Measurements from ENCODE around the gene SLC1A2.

SLC1A2 gene

GRCh38 chr11:35225946-35226520, 193.3 kb downstream of the SLC1A2 start:
- Histone ChIP-seq H3K4me2 (ENCODE audit: low read length) (no peak overlapping the region), H3K9me3 (ENCODE audit: insufficient read depth, low read length) (no peaks in the 10 kb centered on the region), H3K4me1 (ENCODE audit: low read length) (no peaks in the 10 kb centered on the region), H3K79me2 (ENCODE audit: low read length) (no peaks in the 10 kb centered on the region), H3K27ac (ENCODE audit: low read length) (no peak overlapping the region), H3K27me3 (ENCODE audit: low read depth, low read length) (no peaks in the 10 kb centered on the region), H3K4me3 (ENCODE audit: low read length) (no peak overlapping the region), H3K9ac (ENCODE audit: low read length) (no peak overlapping the region), H4K20me1 (ENCODE audit: insufficient read depth, low read length) (peaks cover 33% of the 10 kb centered on the region), H3K36me3 (replicated peaks; ENCODE audit: low read depth, low read length) (peaks cover 91% of the 10 kb centered on the region), H2AFZ (ENCODE audit: low read depth, low read length) (no peak overlapping the region)
- no peak for TF ChIP-seq EZH2phosphoT487 (IDR thresholded peaks at IDR 0.05; ENCODE audit: low read depth)
- TF ChIP-seq CTCF (IDR thresholded peaks at IDR 0.05; ENCODE audit: low read depth, low read length): no peak

GRCh38 chr11:35223991-35224390, 195.4 kb downstream of the SLC1A2 start:
- Histone ChIP-seq H3K9ac (ENCODE audit: low read length) (no peak overlapping the region), H3K27me3 (ENCODE audit: low read depth, low read length) (no peaks in the 10 kb centered on the region), H3K79me2 (ENCODE audit: low read length) (no peaks in the 10 kb centered on the region), H4K20me1 (ENCODE audit: insufficient read depth, low read length) (peaks cover 18% of the 10 kb centered on the region), H2AFZ (ENCODE audit: low read depth, low read length) (no peak overlapping the region), H3K4me1 (ENCODE audit: low read length) (no peaks in the 10 kb centered on the region), H3K9me3 (ENCODE audit: insufficient read depth, low read length) (no peaks in the 10 kb centered on the region), H3K36me3 (replicated peaks; ENCODE audit: low read depth, low read length) (peaks cover 84% of the 10 kb centered on the region), H3K27ac (ENCODE audit: low read length) (no peak overlapping the region), H3K4me3 (ENCODE audit: low read length) (no peak overlapping the region), H3K4me2 (ENCODE audit: low read length) (no peak overlapping the region)
- TF ChIP-seq CTCF (IDR thresholded peaks at IDR 0.05; ENCODE audit: low read depth, low read length): no peak
- TF ChIP-seq EZH2phosphoT487 (IDR thresholded peaks at IDR 0.05; ENCODE audit: low read depth): no peak

GRCh38 chr11:35223371-35223796, 196.0 kb downstream of the SLC1A2 start:
- H3K27me3 ChIP-seq (ENCODE audit: low read depth, low read length): no peaks in the 10 kb centered on the region
- no peak overlapping the region for H3K9ac ChIP-seq (ENCODE audit: low read length)
- H3K36me3 ChIP-seq (replicated peaks; ENCODE audit: low read depth, low read length): peaks cover 83% of the 10 kb centered on the region
- no peak overlapping the region for H3K4me2 ChIP-seq (ENCODE audit: low read length)
- H3K4me1 ChIP-seq (ENCODE audit: low read length): no peaks in the 10 kb centered on the region
- no peaks in the 10 kb centered on the region for H3K79me2 ChIP-seq (ENCODE audit: low read length)
- peaks cover 12% of the 10 kb centered on the region for H4K20me1 ChIP-seq (ENCODE audit: insufficient read depth, low read length)
- TF ChIP-seq EZH2phosphoT487 (IDR thresholded peaks at IDR 0.05; ENCODE audit: low read depth): no peak
- no peak for TF ChIP-seq CTCF (IDR thresholded peaks at IDR 0.05; ENCODE audit: low read depth, low read length)
- no peaks in the 10 kb centered on the region for H3K9me3 ChIP-seq (ENCODE audit: insufficient read depth, low read length)
- no peak overlapping the region for H2AFZ ChIP-seq (ENCODE audit: low read depth, low read length)
- no peak overlapping the region for H3K27ac ChIP-seq (ENCODE audit: low read length)
- no peak overlapping the region for H3K4me3 ChIP-seq (ENCODE audit: low read length)

- H3K9ac ChIP-seq (ENCODE audit: low read length): no peak overlapping the region
- peaks cover 82% of the 10 kb centered on the region for H3K36me3 ChIP-seq (replicated peaks; ENCODE audit: low read depth, low read length)
- no peaks in the 10 kb centered on the region for H3K9me3 ChIP-seq (ENCODE audit: insufficient read depth, low read length)
- H4K20me1 ChIP-seq (ENCODE audit: insufficient read depth, low read length): peaks cover 16% of the 10 kb centered on the region
- H3K4me3 ChIP-seq (ENCODE audit: low read length): no peak overlapping the region
- no peaks in the 10 kb centered on the region for H3K27me3 ChIP-seq (ENCODE audit: low read depth, low read length)
- H2AFZ ChIP-seq (ENCODE audit: low read depth, low read length): no peak overlapping the region
- no peak overlapping the region for H3K27ac ChIP-seq (ENCODE audit: low read length)
- TF ChIP-seq EZH2phosphoT487 (IDR thresholded peaks at IDR 0.05; ENCODE audit: low read depth): no peak
- TF ChIP-seq CTCF (IDR thresholded peaks at IDR 0.05; ENCODE audit: low read depth, low read length): no peak
- no peaks in the 10 kb centered on the region for H3K4me1 ChIP-seq (ENCODE audit: low read length)
- H3K79me2 ChIP-seq (ENCODE audit: low read length): peaks cover 20% of the 10 kb centered on the region; the same call in 1 of the 2 replicates
- no peak overlapping the region for H3K4me2 ChIP-seq (ENCODE audit: low read length)
These were observed 200.4 kb downstream of the SLC1A2 start for GRCh38 chr11:35218956-35219355.
